ENCODE data around the gene ZNFX1.
"Not testable (repeated sequence)": the region's sequence is repeated elsewhere in the genome, so short reads cannot be mapped to it uniquely, and the experiment has no call there.

GRCh38 chr20:49192944-49193518, 84.8 kb downstream of the ZNFX1 start:
- not testable (repeated sequence) for TF ChIP-seq CTCF (conservative IDR thresholded peaks at IDR 0.05); ZFX (IDR thresholded peaks at IDR 0.05)
